NCI-H146 (cell line): Measurements from ENCODE around the gene LRRC26.

Source experiments
- DNase-seq: peaks from one replicate; lab custom pipeline; 2025; lab: John Stamatoyannopoulos, UW

LRRC26 gene

DNA sequence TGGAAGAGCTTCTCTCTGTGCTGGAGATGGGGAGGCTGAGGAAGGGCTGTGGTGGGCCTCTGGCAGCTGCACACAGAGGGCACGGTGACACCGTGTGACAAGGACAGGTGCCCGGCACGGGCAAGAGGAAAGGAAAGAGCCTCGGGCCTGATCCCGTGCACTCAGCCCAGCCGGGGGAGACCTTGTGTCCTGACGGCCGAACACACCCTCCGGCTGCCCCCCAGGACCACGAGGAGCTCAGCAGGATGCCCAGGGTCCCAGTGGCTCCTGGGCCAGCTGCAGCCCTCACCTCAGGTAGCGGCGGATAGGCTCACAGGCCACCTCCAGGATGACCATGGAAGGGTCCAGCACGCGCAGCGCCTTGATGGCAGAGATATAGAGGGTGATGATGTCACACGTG, 13.0 kb upstream of the LRRC26 start:
- DNase-seq, result no peak

DNA sequence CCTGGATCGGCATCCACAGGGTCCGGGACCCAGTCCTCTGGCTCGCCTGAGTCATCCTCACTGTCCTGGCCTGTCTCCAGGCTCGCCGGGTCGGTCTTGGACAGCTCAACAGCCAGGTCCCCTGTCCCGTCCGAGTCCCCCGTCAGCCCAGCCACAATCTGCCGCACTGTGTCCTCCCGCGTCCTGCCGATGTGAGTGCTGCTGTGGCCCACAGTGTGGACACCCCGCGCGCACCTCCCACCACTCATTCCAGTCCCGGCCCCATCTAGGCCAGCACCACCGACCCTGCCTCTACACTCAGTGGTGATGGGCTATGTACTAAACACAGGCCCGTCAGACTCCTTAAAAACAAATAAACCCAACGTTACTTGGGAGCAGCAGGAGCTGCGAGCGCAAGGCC, 11.8 kb upstream of the LRRC26 start:
- DNase-seq, result no peak

- DNase-seq, result no peak
Measured at GRCh38 chr9:137180491-137180890, 10.6 kb upstream of the LRRC26 start.

DNA sequence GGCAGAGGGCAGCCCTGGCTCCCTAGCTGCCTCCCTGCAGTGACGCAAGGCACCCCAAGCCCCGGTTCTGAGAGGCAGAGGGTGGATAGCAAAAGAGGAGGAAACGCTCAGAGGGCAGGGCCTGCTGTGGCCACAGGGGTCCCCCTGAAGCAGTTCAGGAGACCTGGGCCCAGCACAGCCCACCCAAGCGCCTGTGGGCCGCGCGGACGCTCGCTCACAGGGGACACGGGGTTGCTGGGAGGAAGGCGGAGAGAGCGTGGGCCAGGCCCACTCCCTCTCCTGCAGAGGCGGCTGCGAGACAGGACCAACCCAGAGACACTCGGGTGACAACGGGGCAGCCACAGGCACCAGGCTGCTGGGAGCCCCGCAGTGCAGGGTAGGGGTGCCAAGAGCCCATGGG, 9.9 kb upstream of the LRRC26 start:
- DNase-seq, result no peak

GRCh38 chr9:137178939-137179630, 9.2 kb upstream of the LRRC26 start:
- no peak for DNase-seq

DNA sequence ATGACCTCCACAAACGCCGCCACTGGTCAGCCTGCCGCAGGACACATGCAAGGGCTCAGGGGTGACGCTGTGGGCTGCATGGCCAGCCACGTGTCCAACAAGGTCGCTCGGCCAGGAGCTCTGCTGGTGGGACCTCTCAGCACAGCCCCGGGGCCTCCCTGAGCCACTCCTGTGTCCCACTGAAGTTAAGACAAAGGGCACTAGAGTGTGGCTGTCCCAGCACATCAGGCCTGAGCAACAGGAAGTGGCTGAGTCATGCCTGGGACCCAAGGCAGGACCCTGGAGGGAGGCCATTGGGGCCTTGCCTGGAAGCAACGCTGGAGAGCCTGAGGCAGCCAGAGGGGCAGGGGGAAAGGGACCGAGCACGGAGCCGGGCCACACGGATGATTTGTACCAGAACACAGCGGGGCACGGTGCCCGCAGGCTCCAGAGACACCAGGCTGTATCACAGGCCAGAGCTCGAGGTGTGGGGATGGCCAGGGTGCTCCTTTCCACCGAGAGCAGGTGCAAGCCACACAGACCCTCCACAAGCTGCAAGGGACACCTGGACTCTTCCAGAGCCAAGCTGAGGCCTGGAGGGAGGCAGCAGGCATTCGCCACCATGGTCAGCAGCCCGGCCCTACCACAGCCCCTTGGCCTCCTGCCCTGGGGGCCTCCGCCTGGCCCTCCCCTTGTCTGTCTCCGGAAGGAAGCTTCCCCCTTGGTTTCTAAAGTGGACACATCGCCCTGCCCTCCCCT, 8.5 kb upstream of the LRRC26 start:
- no peak for DNase-seq

GRCh38 chr9:137176302-137177182, 6.7 kb upstream of the LRRC26 start:
- DNase-seq, result peak; percentile 68

- no peak for DNase-seq
Measured at GRCh38 chr9:137175345-137175961, 5.6 kb upstream of the LRRC26 start.

DNA sequence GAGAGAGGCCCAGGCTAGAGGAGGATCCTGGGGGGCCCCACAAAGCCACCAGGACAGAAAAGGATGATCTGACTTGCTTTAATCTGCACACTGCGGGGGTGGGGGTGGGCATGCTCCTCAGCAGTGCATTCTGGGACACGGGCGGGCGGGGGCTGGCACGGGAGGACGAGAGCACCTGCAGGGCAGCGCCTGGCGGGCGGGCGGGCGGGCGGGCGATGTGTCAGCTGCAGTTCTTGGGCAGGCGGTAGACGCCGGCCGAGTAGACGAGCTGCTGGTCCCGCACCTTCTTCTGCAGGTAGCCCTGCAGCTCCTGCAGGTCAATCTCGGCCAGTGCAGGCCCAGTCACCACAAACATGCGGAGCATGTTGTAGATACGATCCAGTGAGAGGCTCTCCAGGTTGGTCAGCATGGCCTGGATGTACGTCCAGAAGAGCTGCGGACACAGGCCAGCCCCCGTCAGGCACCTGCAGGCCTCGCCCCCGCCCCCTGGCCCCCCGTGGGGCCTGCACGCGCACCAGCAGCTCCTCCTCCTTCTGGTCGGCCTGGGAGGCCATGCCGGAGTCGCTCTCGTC, 5.0 kb upstream of the LRRC26 start:
- peak; percentile 80 for DNase-seq

DNA sequence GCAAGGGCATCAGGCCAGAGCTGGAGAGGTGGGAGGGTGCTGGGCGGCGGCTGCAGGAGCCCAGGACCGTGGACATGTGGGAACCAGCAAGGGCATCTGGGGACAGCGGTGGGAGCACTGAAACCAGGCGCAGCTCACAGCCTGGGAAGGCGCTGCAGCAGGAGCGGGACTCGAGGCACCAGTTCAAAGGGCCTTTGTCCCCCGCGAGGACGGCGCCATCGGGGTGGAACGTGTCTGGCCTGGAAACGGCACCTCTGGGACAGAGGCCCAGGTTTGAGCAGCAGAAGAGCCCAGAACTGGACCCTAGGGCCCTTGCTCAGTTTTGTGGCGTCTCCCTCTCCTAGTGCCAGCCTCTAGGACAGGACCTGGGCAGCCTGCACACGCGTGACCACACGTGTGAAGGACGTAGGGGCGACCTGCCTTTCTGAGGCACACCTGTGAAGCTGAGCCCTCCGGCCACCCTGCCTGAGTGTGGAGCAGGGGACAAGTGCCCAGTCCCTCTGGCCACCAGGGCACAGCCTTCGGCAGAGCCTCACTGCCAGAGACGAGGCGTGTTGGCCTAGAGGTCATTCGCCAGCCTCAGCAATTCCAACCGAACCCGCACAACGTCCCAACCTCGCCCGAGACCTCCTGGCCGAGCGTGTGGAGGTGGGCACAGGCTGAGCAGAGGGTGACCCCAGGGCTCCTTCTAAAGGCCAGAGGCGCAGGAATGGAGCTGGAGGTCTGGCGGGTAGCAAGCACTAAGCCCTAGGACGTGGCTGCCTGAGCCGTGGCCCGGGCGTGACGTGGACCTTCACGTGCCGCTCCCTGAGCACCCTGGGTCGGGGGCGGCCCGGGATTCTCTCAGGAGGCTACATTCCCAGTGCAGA, 4.2 kb upstream of the LRRC26 start:
- no peak for DNase-seq

DNA sequence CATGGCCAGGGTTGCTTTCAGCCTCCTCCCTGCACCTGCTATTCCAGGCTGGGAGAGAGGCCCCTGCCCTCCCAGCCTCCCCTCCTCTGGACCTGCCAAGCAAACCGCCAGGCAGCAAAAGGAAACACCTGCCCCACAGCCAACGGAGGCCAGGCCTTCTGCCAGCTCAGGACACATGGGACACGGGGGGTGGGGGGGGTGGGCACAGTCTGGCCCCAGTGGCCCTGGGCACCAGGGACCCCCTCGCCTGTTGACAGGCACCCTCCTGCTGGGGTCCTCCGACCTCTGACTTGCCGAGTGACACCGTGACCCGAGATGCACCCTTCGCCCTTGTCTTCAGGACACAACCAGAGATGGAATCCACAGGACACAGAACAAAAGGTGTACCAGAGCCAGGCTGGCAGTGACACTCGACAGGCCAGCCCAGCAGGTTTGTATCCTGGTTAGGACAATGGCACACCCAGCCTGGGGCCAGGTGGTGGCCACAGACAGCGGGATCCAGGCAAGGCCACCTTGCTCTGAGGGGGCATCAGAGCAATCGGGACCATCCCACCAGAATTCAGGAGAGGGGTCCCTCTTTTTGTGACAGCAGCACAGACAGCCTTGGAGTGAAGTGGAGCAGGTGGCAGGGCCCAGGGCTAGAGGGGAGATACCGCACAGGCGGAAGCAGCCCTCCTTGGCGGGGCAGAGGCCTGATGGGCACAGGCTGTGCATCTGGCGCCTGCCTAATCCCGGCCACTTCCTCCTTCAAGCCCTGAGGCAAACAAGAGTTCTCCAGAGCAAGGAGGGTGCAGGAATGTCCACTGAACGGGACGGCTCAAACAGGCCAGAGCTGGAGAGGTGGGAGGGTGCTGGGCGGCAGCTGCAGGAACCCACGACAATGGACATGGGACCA, 3.3 kb upstream of the LRRC26 start:
- no peak for DNase-seq

DNA sequence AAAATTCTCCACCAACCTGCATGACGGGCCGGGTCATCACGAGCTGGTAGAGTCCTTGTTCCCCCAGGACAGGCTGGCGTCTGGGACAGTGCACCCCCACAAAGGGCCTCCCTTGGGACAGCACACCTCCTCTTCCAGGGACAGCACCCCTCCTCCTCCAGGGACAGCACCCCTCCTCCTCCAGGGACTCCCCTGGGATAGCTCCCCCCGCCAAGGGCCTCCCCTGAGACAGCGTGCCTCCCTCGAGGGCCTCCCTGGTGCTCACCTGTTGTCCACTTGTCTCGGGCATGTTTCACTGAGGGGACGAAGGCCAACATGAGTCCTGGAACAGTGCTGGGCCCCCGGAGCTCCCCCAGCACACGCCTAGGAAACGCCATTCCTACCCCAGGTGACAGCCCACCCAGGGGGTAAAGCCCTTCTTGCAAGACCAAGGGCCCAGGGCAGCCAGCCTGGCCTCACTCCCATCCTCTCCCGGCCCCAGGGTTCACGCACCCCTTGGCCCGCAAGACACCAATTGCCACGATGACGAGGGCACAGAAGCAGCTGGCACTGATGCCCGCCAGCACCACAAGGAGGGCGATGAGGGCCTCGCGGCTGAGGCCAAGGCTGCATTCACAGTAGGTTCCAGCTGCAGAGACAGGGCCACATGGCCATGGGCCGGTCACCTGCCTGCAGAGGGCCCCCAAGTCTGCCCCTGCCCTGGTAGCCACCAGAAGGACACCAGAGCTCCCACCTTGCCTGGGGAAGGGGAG, 1.5 kb upstream of the LRRC26 start:
- DNase-seq, result no peak

DNA sequence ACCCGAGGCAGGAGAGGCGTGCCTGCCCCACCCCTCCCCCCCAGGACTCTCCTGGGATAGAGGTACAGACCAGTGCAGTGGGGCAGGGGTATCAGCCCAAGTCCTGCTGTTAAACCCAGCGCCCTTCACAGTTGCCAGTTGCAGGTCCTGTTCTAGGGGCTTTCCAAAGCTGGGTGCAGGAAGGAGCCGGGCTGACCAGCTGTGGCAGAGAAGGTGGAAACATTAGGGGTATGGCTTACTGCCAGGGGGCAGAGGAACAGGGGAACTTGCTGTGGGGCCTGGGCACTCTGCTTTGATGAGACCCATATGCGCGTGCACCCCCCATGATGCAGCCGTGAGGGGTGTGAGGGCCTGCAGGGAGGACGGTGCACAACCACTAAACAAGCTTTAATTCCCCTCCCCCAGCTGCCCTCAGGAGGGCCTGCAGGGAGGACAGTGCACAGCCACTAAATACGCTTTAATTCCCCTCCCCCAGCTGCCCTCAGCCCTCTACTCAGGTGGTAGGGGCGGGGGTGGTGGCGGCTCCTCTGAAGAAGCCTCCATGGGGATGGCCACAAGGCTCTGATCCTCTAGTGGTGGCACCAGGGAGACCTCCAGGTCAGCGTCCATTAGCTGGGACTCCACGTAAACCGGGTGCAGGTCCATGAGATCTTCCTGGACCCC, 766 bp upstream of the LRRC26 start:
- DNase-seq, result no peak

DNA sequence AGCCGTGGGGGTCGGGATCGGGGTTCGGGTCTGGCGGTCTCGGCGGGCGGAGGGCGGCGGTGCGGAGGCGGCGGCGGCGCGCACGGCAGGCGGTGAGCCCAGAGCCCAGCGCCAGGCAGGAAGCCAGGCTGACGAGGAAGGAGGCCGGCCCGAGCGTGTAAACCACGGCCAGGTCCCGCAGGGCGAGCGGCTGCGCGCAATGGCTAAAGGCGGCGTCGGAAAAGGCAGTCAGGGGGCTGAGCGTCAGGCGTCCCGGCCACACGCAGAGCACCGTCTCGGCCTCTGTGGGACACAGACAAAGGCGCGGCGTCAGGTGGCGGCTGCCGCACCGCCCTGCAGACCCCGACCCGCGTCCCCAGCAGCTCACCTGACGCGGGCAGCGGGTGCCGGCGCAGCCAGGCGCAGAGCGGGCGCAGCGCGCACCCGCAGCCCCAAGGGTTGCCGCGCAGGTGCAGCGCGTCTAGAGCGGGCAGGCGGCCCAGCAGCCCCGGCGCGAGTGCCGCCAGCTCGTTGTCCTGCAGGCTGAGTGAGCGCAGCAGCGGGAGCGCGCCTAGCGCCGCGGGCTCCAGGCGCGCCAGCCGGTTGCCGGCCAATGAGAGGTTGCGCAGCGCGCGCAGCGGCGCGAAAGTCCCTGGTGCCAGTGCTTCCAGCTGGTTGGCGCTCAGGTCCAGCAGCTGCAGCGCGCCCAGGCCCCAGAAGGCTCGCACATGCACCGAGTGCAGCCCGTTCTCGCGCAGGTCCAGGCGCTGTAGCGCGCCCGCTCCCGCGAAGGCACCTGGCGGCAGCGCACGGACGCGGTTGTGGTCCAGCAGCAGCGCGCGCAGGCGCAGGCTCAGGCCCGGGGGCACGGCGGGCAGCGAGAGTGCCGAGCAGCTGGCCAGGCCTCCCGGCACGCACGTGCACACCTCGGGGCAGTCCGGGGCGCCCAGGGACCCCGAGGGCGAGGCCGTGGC, 671 bp downstream of the LRRC26 start:
- DNase-seq, result peak; percentile 80

DNA sequence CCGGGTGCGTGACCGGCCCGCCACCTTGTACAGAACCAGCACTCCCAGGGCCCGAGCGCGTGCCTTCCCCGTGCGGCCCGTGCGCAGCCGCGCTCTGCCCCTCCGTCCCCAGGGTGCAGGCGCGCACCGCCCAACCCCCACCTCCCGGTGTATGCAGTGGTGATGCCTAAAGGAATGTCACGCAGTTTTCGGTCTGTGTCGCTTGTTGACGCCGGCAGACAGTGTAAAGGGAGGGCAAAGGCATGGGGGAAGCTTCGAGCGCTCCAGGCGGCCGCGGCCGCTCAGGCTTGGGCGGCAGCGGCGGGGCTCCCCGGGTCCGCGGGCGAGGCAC, 1.3 kb downstream of the LRRC26 start:
- no peak for DNase-seq

- peak; percentile 78 for DNase-seq
Measured at GRCh38 chr9:137167747-137168572, 1.9 kb downstream of the LRRC26 start.

- peak; percentile 29 for DNase-seq
Measured at GRCh38 chr9:137167277-137167746, 2.5 kb downstream of the LRRC26 start.
